KBM-7 (cell line): ENCODE data around the gene TLR10.
A peak's percentile ranks its signal among the peaks of the same experiment; 100 is the strongest.
"Not testable (repeated sequence)": the region's sequence is repeated elsewhere in the genome, so short reads cannot be mapped to it uniquely, and the experiment has no call there.

Source experiments
- DNase-seq: peaks from one replicate; pipeline ENCODE4 v3.0.0-alpha.2; 2015
- in situ Hi-C: fragments of 300-500 bp; cut with MboI; formaldehyde crosslinking; loops from 2 replicates; pipeline ENCODE4 v1.14.3; 2020; ENCODE audit warnings: low sequenced_read_pairs, low pct_unique_long_range_greater_than_20kb, mixed read lengths

The TLR10 gene

DNA sequence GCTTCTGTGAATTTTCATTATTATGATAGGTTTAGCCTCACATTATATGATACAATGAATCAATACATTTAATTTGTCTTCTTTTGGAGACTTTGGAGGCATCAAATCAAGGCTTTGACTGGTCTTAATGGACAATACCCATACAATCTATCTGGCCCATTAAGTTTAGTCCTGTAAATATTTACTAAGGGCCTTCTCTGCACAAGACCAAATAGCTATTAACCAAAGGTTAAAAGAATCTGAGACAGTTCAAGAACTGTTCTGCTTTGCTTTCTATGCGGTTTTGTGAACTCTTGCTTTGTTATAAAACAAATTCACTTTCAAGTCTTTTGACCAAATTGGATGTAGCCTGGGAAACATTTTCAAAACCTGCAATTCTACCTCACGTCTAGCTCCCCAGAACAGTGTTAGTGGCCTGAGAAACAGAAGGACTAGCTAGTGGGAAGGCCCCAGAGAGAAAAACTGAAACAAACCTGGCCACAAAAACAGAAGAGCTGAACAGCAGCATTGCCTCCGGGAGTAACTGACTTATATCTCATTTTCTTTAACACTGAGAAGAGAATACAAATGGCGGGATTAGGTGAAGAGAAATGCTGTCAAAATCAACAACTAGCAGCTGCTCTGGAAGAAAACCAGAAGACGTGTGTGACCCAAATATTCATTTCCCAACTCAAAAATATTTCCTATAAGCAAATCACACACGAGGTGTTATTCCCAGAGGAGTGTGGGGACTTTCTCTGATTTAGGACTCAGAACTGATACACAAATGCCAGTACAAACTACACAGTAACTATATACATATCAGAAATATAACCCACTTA lies 21.3 kb upstream of the TLR10 start:
- in situ Hi-C loops, result no loop called here
- DNase-seq, result peak; percentile 37

DNA sequence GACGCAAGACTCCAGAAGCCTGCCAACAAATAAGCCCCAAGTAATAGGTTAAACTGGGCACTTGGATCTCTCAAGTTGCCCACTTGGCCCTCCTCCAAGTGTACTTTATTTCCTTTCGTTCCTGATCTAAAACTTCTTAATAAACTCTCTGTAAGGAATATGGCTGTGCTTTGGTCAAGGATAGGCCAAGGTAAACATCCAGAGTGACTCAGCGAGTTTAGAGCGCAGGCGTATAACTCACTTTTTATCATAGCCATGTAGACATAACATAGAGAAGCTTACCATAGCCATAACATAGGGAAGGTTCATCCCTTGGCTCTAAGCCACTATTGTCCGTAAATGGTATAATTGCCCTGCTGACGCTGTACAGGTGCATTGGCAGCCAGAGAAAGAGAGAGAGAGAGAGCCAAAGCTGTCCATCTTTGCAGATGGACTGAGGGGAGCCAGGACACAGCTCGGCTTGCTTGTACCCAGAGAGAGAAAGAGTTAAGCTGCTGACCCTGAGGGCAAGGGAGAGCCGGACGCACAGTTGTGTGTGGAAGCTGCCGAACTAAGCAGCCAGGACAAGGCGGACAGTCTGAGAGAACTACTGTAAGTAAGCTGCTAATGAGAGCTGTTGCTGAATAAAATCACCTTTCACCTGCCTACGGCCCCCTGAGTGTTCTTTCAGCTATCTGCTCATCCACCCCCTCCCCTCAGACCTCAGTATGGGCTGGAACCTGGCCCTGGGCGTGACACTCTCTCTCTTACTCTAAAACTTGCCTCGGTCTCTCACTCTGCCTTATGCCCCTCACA lies 20.0 kb upstream of the TLR10 start:
- in situ Hi-C loops, result no loop called here
- peak; percentile 15 for DNase-seq

DNA sequence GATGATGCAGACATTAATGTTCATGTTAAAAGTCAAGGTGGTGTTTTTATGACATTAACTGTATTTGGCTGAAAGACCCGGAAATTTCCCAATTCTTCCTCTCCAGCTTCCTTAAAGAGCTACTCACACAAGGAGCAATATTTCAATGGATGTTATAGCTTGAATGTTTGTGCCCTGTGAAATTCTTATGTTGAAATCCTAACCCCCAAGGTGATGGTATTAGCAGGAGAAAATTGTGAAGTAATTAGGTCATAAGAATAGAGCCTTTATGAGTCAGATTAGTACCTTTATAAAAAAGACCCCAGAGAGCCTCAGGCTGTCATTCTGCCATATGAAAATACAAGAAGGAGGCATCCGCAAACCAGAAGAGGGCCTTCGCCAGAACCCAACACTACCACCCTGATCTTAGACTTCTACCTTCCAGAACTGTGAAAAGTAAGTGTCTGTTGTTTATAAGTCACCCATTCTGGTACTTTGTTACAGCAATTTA lies 18.2 kb upstream of the TLR10 start:
- in situ Hi-C loops, result no loop called here
- DNase-seq, result no peak

DNA sequence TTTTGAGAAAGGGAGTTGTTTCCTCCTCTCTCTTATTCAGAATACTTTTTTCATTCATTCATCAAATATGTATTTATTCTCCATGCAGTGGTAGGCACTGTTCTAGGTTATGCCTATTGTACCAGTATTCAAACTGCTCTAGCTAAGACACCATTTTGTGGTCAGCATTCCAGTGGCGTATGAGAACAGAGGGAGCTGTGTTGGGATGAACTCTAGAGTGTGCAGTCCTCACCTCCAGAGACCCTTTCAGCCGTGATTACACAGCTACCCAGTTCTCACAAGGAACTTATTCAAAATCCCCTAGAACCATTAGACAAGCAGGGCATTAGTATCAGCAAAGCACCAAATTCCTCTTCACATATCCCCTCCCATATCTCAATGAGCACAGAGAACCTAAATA lies 17.6 kb upstream of the TLR10 start:
- no peak for DNase-seq
- in situ Hi-C loops, result no loop called here

DNA sequence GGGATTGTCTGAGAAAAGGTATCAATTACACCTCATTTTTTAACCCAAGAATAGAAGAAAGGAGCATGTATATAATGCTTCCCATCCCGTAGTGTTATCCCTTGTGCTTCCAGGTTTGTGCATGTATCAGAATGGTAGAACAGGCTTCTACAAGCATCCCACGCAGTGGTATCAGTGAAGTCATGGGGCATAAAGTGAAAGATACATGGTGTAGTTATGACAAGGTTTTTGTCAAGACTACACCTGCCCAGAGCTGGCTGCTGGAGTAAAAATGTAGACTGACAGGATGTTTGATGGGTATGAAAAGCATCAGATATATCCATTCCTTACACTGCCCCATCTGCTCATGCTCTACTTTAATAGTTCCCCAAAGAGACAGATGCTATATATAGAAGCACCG lies 12.3 kb upstream of the TLR10 start:
- DNase-seq, result no peak
- in situ Hi-C loops, result no loop called here

DNA sequence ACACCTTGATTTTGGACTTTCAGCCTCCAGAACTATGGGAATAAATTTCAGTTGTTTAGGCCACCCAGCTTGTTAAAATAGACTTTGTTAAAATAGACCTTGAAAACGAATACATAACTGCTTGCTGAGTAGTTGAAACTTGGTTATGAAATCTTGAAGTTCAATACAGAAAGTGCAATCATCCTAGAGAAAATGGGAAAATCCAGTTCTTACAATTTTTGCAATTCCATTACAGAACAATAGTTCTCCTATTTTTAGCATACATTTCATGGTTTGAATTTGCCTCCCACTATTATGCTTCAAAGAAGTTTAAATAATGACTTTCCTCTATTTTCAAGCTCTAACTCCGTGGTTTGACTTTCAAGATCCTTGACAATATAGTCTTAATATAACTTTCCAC lies 11.3 kb upstream of the TLR10 start:
- DNase-seq, result no peak
- in situ Hi-C loops, result no loop called here

DNA sequence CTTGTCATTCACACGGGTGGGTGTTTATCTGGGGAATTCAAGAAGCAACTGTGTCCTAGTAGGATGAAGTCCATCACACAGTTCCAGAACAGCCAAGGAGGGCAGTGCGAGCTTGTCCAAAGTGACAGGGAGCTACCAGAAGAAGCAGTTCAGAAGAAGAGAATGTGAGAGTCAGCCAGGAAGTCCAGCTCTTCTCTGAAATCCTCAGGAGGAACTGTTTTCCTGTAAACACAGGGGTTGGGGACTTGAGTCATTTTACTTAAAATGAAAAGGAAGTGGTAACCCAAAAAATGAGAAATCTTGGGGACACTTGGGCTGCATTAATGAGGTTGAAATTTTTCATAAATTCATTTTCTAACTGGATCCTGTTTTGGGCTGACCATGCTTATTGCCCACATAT lies 8.2 kb upstream of the TLR10 start:
- in situ Hi-C loops, result no loop called here
- peak; percentile 28 for DNase-seq

DNA sequence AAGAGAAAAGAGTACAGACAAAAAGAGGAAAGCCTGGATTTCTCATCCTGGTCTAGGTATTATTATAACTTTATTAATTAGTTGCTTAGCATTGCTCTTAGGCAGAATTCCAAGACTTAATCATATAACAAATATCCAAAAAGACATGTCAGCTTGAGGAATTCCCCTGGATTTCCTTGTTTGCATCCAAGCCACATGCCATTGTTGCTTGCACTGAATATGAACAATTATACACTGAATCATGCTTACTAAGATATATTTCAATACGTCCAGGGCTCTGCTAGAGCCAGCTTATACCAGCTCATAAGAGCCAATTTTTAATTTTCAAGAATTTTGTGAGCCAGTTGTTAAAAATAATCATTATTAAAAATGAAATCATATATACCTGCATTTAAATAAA lies 5.5 kb upstream of the TLR10 start:
- no peak for DNase-seq

DNA sequence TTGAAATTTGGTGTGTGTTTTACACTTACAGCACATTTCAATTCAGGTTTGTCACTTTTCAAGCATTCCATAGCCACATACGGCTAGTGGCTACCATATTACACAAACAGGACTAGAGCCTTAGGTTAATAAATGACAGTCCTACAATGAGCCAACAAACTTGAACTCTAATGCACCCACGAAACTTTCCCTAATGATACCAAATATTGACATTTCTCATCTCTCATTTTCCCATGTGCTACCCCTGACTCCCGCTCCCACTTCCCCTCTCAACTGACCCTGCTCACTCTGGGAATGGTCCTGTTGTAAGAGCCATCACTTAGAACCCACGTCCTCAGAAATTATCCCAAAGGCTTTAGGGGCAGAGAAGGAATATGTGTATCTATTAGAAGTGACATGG lies 4.9 kb upstream of the TLR10 start:
- DNase-seq, result no peak
- in situ Hi-C loops, result no loop called here

More for the DNA sequence above, 5.5 kb upstream of the TLR10 start:
- in situ Hi-C loops, result no loop called here

DNA sequence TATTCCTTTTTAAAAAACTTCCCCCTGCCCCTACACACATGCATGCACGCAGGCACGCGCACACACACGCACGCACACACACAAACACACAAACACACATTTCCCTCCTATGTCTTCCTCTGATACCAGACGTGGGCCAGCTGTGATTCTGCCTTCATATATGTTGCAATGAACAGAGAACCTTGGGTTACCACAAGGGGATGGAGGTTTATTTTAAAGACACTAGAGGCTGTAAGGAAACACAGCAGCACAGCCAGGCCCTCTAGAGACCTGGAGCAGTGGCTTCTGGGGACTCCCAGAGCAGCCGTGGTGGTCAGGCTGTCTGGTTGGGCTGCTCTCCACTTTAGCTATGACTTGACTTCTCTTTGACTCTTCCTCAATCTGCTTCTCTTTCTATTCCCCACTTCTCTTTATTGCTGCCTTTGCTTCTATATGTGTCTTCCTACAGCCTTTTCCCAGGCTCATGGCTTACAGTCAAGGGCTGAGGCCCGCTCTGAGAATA lies 3.2 kb upstream of the TLR10 start:
- in situ Hi-C loops, result no loop called here
- DNase-seq, result peak; percentile 64

DNA sequence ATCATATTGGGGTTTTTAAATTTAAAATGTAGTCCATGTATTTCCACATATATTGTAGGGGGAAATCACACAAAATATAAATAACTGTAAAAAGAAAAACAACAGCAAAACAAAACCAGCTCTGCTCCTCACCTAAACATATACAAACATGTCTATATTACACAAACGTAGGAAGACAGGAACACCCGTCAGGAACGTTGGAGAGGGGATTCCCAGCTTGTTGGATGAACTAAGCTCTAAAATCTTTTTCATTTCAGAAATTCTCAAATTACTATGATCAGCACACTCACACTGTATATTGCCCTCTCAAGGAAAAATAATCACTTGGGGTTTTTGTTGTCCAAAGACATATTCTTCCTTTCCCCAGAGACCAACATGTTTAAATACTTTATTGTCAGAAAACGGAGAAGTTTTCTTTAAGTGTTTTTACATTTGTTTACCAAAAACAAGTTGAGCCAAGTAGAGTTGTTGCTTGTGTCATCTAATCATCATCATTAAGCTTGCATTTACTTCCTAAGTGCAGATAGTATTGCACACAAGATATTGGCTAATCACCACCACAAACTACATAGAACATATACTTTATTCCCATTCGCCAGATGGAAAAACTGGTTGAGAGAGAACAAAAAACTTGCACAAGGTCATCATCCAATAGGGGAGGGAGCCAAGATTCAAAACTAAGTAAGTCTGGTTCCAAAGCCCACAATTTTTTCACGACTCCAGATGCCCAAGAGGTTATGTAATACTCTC lies 2.4 kb upstream of the TLR10 start:
- DNase-seq, result no peak
- in situ Hi-C loops, result no loop called here

DNA sequence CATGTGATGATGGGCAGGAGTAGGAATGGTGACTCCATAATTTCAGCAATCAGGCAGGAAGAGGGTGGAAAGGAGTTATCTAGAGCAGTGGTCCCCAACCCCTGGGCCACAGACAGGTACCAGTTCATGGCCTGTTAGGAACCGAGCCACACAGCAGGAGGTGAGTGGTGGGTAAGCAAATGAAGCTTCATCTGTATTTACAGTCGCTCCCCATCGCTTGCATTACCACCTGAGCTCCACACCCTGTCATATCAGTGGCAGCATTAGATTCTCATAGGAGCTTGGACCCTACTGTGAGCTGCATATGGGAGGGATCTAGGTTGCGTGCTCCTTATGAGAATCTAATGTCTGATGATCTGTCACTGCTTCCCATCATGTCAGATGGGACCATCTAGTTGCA lies 1.4 kb upstream of the TLR10 start:
- DNase-seq, result no peak
- in situ Hi-C loops, result no loop called here

DNA sequence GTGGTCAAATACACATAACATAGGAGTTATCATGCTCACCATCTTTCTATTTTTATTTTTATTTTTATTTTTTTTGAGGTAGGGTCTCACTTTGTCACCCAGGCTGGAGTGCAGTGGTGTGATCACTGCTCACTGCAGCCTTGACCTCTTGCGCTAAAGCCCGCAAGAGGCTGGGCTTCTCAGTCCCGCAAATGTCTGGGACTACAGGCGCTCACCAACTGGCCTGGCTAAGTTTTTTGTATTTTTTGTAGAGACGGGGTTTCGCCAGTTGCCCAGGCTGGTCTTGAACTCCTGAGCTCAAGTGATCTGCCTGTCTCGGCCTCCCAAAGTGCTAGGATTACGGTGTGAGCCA lies 295 bp upstream of the TLR10 start:
- DNase-seq, result no peak
- in situ Hi-C loops, result no loop called here

DNA sequence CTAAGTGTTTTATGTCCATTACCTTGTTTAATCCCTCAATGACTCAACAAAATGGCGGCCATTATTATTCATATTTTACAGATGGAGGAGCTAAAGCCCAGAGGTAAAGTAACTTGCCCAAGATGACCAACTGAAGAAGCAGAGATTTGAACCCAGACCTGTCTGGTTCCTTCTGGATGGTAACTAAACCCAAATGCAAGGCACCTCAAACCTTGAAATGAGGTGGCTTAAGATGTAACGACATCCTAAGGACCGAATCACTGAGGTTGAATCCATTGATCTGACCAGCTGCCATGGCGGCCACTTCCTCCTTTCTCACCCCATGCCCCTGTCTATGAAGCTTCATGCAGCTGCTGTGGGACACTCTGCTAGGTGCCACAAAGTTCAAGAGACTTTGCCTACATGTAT lies 932 bp downstream of the TLR10 start:
- in situ Hi-C loops, result no loop called here
- DNase-seq, result no peak

DNA sequence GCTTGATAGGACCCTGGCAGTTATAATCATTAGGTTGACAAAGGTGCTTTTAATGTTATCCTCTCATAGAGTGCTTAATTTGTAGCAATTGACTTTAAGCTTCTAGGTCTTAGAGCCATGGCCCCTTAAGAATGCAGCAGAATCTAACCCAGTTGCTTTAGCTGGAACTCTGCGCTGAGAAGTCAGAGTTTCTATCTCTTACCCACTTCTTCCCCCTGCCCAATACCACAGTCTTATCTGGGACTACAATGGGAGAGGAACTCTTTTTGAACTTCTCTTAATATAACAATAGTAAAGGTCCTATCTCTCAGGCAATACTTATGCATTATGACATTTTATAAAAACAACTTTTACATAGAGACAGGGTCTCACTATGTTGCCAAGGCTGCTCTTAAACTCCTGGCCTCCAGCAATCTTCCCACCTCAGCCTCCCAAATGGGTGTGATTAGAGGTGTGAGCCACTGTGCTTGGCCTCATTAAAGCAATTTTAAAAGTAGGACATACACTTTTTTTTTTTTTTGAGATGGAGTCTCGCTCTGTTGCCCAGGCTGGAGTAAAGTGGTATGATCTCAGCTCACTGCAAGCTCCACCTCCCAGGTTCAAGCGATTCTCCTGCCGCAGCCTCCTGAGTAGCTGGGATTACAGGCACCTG lies 1.8 kb downstream of the TLR10 start:
- in situ Hi-C loops, result no loop called here
- no peak for DNase-seq

DNA sequence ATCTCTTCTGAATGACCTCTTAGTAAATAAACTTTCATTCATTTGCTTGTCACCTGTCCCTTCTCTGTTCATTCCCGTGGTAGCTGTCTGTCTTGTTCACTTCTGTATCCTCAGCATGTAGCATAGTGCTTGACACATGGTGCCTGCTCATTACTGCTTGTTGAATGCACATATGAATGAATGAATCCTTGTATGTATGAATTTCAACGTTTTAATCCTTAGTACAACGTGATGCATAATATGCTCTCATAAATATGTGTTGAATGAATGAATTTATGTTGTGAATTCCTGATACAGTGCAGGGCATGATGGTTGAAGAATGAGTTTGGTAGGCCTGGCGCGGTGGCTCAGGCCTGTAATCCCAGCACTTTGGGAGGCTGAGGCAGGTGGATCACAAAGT lies 3.0 kb downstream of the TLR10 start:
- no peak for DNase-seq
- in situ Hi-C loops, result no loop called here

DNA sequence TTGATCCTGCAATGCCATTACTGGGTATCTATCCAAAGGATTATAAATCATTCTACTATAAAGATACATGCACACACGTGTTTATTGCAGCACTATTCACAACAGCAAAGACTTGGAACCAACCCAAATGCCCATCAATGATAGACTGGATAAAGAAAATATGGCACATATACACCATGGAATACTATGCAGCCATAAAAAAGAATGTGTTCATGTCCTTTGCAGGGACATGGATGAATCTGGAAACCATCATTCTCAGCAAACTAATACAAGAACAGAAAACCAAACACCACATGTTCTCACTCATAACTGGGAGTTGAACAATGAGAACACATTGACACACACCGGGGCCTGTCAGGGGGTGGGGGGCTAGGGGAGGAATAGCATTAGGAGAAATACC lies 4.9 kb downstream of the TLR10 start:
- DNase-seq, in situ Hi-C loops: not testable (repeated sequence)

DNA sequence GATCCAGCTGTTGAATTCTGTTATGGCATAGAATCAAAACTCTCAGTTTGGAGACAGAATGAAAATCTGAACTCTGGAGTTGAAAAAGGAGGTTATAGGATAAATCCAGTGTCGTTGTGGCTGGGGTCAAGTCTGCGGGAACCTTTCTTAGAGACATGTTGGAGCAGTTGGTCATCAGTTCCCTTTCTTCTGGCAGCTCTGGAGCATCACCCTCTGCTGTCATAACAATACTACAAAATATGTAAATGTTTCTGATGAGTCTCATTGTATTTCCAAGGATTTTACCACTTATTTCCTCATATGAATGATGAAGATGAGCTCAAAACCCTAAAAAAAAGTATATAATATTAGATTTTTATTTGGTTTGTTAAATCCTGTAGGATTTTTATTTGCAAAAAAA lies 7.5 kb downstream of the TLR10 start:
- in situ Hi-C loops, result no loop called here
- DNase-seq, result no peak
